ENCODE measurements around the gene MYADM.
"Not testable (repeated sequence)": the region's sequence is repeated elsewhere in the genome, so short reads cannot be mapped to it uniquely, and the experiment has no call there.

Gene MYADM

GRCh38 chr19:53868892-53869804 is 1.5 kb downstream of the MYADM start:
- peak; percentile 74 to 80 for DNase-seq (ENCODE audit: low read depth in 2 of 2)

GRCh38 chr19:53869805-53870484 is 2.3 kb downstream of the MYADM start:
- not testable (repeated sequence) for DNase-seq (ENCODE audit: low read depth in 2 of 2)

GRCh38 chr19:53870485-53870844 is 2.8 kb downstream of the MYADM start:
- DNase-seq (ENCODE audit: low read depth in 2 of 2): no peak

GRCh38 chr19:53871454-53871853 is 3.8 kb downstream of the MYADM start:
- no peak for DNase-seq (ENCODE audit: low read depth in 2 of 2)

GRCh38 chr19:53872762-53873161 is 5.1 kb downstream of the MYADM start:
- no peak for DNase-seq (ENCODE audit: low read depth in 2 of 2)

- no peak for DNase-seq (ENCODE audit: low read depth in 2 of 2)
These were observed 6.3 kb downstream of the MYADM start for GRCh38 chr19:53873773-53874605.

GRCh38 chr19:53874606-53874990 is 6.9 kb downstream of the MYADM start:
- no peak for DNase-seq (ENCODE audit: low read depth in 2 of 2)

GRCh38 chr19:53875602-53876325 is 8.1 kb downstream of the MYADM start:
- no peak for DNase-seq (ENCODE audit: low read depth in 2 of 2)

- DNase-seq (ENCODE audit: low read depth in 2 of 2): no peak
These were observed 9.1 kb downstream of the MYADM start for GRCh38 chr19:53876651-53877224.

GRCh38 chr19:53877361-53877766 is 9.7 kb downstream of the MYADM start:
- no peak for DNase-seq (ENCODE audit: low read depth in 2 of 2)

GRCh38 chr19:53878776-53879139 is 11.1 kb downstream of the MYADM start:
- DNase-seq (ENCODE audit: low read depth in 2 of 2): no peak

GRCh38 chr19:53879140-53880081 is 11.7 kb downstream of the MYADM start:
- DNase-seq (ENCODE audit: low read depth in 2 of 2): peak; percentile 76

GRCh38 chr19:53880711-53881481 is 13.2 kb downstream of the MYADM start:
- no peak for DNase-seq (ENCODE audit: low read depth in 2 of 2)

GRCh38 chr19:53881482-53882390 is 14.1 kb downstream of the MYADM start, which contains the start of gene PRKCG:
Gene PRKCG, plus strand, starts transcription at chr19:53882197. Its CDS starts 298 bp downstream, at chr19:53882495.
- no peak for DNase-seq (ENCODE audit: low read depth in 2 of 2)

- DNase-seq (ENCODE audit: low read depth in 2 of 2): no peak
These were observed 14.8 kb downstream of the MYADM start for GRCh38 chr19:53882391-53883050.

GRCh38 chr19:53883231-53883661 is 15.6 kb downstream of the MYADM start:
- DNase-seq (ENCODE audit: low read depth in 2 of 2): no peak

GRCh38 chr19:53883741-53884140 is 16.1 kb downstream of the MYADM start:
- DNase-seq (ENCODE audit: low read depth in 2 of 2): no peak

- DNase-seq (ENCODE audit: low read depth in 2 of 2): no peak
These were observed 16.6 kb downstream of the MYADM start for GRCh38 chr19:53884256-53884655.

Measured in stimulated activated CD4-positive, alpha-beta T cell treated with anti-CD3 and anti-CD28 coated beads, Interleukin-4, amount 100 ng/mL, for 48 hours (primary cell).